Lower lobe of right lung (tissue), 2 donors: Measurements from ENCODE around the gene PSMD5. TPM values are rescaled to one million over a fixed set of nuclear protein-coding genes. Genes with fewer than 3 reads are reported as not detected.

ENCODE experiments used
- ATAC-seq, 2 donors: fragments of 200-7000 bp; cut with Tn5 transposase; one replicate each; pipeline ENCODE4 v1.9.1; 2020 to 2022; ENCODE audit warnings: mild to moderate bottlenecking in 2 of 2, moderate library complexity in 2 of 2
- DNase-seq: peaks from one replicate; pipeline ENCODE4 v3.0.0-alpha.2; 2020
- H3K27ac ChIP-seq: fragments of 200-600 bp; one replicate; pipeline ENCODE4 v1.8.0; 2022
- H3K27me3 ChIP-seq: fragments of 200-600 bp; one replicate; pipeline ENCODE4 v1.8.0; 2022; ENCODE audit warnings: low read depth
- H3K36me3 ChIP-seq: fragments of 200-600 bp; one replicate; pipeline ENCODE4 v1.8.0; 2022; ENCODE audit warnings: mild to moderate bottlenecking
- H3K4me1 ChIP-seq: fragments of 200-600 bp; one replicate; pipeline ENCODE4 v1.8.0; 2022
- H3K4me3 ChIP-seq: fragments of 200-600 bp; one replicate; pipeline ENCODE4 v1.8.0; 2022; ENCODE audit warnings: mild to moderate bottlenecking
- H3K9me3 ChIP-seq: fragments of 200-600 bp; one replicate; pipeline ENCODE4 v1.8.0; 2022
- intact Hi-C: fragments of 100-400 bp; cut with DNase I; formaldehyde crosslinking; loops from one replicate; pipeline ENCODE4 v1.11.0; 2022
- total RNA-seq: library from RNA; stranded (reverse); fragmentation: NEBNext Ultra II Directional; extraction: Animal tissue kit (Norgen Biotek cat#: 25700); gene quantifications from one replicate; pipeline ENCODE4 v1.2.1, GENCODE V29; 2021
- TF ChIP-seq, protein P1 (sequence below): fragments of 200-600 bp; IDR thresholded peaks from one replicate; pipeline ENCODE4 v1.8.0; 2022; ENCODE audit warnings: antibody characterized with exemption, mild to moderate bottlenecking
- donor health status: DM: no; HTN: yes; CAD: no; lungs with severe emphysema.

The PSMD5 gene
- total RNA-seq, 1 donor from 2014 or later = 34.1 TPM

DNA sequence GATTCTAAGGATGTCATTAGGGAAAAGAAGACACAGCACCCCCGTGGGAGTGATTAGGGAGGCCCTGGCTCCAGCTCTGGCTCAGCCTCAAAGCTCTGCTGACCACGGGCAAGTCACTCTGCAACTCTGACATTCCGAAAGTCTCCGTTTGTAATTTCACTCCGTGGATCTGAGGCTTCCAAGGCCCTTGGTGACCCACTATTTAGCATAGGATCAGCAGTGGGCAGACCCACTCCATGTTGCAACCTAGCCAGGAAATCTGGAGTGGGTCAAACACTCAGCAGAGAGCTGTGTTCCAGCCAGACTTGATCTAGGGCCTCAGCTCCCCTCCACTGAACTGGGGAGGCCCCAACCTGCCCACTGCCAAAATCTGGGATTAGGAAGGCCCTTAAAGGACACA lies 22.5 kb upstream of the PSMD5 start:
- no peak overlapping the region for H3K4me3 ChIP-seq
- peak overlapping the region; percentile 46 for H3K27ac ChIP-seq
- peaks cover 65% of the 10 kb centered on the region for H3K36me3 ChIP-seq
- intact Hi-C loops = no loop called here
- no peak for ATAC-seq
- TF ChIP-seq, protein P1, sequence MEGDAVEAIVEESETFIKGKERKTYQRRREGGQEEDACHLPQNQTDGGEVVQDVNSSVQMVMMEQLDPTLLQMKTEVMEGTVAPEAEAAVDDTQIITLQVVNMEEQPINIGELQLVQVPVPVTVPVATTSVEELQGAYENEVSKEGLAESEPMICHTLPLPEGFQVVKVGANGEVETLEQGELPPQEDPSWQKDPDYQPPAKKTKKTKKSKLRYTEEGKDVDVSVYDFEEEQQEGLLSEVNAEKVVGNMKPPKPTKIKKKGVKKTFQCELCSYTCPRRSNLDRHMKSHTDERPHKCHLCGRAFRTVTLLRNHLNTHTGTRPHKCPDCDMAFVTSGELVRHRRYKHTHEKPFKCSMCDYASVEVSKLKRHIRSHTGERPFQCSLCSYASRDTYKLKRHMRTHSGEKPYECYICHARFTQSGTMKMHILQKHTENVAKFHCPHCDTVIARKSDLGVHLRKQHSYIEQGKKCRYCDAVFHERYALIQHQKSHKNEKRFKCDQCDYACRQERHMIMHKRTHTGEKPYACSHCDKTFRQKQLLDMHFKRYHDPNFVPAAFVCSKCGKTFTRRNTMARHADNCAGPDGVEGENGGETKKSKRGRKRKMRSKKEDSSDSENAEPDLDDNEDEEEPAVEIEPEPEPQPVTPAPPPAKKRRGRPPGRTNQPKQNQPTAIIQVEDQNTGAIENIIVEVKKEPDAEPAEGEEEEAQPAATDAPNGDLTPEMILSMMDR = no peak
- no peak for DNase-seq
- H3K9me3 ChIP-seq = no peaks in the 10 kb centered on the region
- H3K4me1 ChIP-seq = peaks cover 16% of the 10 kb centered on the region
- H3K27me3 ChIP-seq = no peaks in the 10 kb centered on the region

DNA sequence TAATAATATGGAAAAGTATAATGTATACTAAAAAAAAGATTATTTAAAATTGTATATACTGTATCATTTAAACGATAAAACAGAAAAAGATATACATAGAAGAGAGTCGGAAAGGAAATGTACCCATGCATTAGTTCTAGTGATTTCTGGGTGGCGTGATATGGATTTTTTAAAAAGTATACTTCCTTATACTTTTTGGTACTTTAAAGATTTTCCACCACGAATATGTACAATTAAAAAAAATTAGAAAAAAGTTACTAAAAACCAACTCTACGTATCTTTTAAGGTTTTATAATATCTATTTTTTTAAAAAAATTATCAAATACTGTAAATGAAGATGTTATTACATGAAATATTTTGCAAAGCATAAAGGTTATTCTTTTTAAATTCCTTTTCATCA lies 22.0 kb upstream of the PSMD5 start:
- H3K27ac ChIP-seq = no peak overlapping the region
- no peak for DNase-seq
- TF ChIP-seq, protein P1 = no peak
- intact Hi-C loops = no loop called here
- H3K9me3 ChIP-seq = no peaks in the 10 kb centered on the region
- H3K4me1 ChIP-seq = peaks cover 16% of the 10 kb centered on the region
- no peak for ATAC-seq
- no peak overlapping the region for H3K4me3 ChIP-seq
- H3K27me3 ChIP-seq = no peaks in the 10 kb centered on the region
- peaks cover 69% of the 10 kb centered on the region for H3K36me3 ChIP-seq

- H3K4me3 ChIP-seq = no peak overlapping the region
- TF ChIP-seq, protein P1 = no peak
- H3K36me3 ChIP-seq = peaks cover 74% of the 10 kb centered on the region
- ATAC-seq (no peak), DNase-seq (no peak)
- no peak overlapping the region for H3K27ac ChIP-seq
- no peaks in the 10 kb centered on the region for H3K9me3 ChIP-seq
- intact Hi-C loops = no loop called here
- H3K4me1 ChIP-seq = peaks cover 9% of the 10 kb centered on the region
- H3K27me3 ChIP-seq = no peaks in the 10 kb centered on the region
Measured at GRCh38 chr9:120863833-120864232, 21.1 kb upstream of the PSMD5 start.

DNA sequence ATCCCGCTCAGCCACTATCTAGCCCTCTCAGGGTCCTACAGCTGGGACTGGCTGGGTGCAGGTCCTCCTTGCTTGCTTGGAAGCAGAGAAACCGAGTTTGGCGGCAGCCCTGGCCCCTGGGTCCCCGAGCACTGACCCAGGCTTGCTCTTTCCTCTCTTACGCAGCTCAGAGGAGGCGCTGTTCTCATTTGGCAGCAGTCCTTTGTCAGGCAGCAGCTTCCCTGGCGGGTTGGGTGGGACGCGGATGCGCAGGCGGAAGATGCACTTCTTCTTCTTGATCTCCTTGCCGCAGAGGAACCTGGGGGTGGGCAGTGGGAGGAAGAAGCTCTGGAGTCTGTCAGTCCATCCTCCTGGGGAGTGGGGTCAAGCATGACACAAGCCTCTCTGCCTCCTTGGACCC lies 19.7 kb upstream of the PSMD5 start:
- Histone ChIP-seq H3K9me3 (no peaks in the 10 kb centered on the region), H3K36me3 (peaks cover 84% of the 10 kb centered on the region), H3K4me1 (no peaks in the 10 kb centered on the region), H3K27ac (no peak overlapping the region), H3K4me3 (no peak overlapping the region), H3K27me3 (no peaks in the 10 kb centered on the region)
- DNase-seq (no peak), ATAC-seq (no peak)
- TF ChIP-seq, protein P1 = no peak
- intact Hi-C loops = no loop called here

GRCh38 chr9:120861935-120862334 lies 19.2 kb upstream of the PSMD5 start:
- intact Hi-C loops = no loop called here
- Histone ChIP-seq H3K4me1 (no peaks in the 10 kb centered on the region), H3K27me3 (no peaks in the 10 kb centered on the region), H3K36me3 (peaks cover 84% of the 10 kb centered on the region), H3K9me3 (no peaks in the 10 kb centered on the region), H3K27ac (no peak overlapping the region), H3K4me3 (no peak overlapping the region)
- ATAC-seq = no peak
- no peak for DNase-seq
- TF ChIP-seq, protein P1 = no peak

GRCh38 chr9:120860083-120860482 lies 17.4 kb upstream of the PSMD5 start:
- Histone ChIP-seq H3K4me1 (no peaks in the 10 kb centered on the region), H3K36me3 (peaks cover 66% of the 10 kb centered on the region), H3K4me3 (no peak overlapping the region), H3K9me3 (no peaks in the 10 kb centered on the region), H3K27me3 (no peaks in the 10 kb centered on the region), H3K27ac (no peak overlapping the region)
- DNase-seq = no peak
- intact Hi-C loops = no loop called here
- TF ChIP-seq, protein P1 = no peak
- no peak for ATAC-seq
